Activated CD4-positive, CD25-positive, alpha-beta regulatory T cell treated with anti-CD3 and anti-CD28 coated beads, Interleukin-2, amount 50 U/mL, for 16 hours (primary cell): ENCODE measurements around the gene PROM2.

ENCODE experiments used
- DNase-seq: peaks from one replicate; pipeline ENCODE4 v3.0.0-alpha.2; 2020; ENCODE audit warnings: low read depth, low spot score

The PROM2 gene

GRCh38 chr2:95320986-95321767 lies 46.9 kb downstream of the PROM2 start:
- DNase-seq = no peak

- DNase-seq = no peak
Measured at GRCh38 chr2:95323347-95324155, 49.3 kb downstream of the PROM2 start.

DNA sequence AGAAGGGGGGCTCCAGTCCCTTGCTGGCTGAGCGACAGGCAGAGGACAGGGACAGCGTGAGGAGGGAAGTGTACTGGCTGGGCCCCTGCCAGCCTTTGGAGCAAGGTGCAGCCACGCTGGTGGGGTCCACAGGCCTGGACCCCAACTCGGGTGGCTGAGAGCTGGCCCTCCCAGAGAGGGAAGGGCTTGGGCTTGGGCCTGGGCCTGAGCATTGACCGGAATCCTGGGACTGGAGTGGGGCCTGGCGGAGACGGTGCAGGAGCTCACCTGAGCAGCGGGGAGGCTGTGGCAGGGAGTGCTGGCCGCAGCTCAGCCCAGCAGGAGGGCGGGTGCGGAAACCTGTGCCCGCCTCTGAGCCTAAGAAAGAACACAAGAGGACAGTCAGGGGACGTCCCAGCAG lies 50.8 kb downstream of the PROM2 start:
- DNase-seq = no peak

DNA sequence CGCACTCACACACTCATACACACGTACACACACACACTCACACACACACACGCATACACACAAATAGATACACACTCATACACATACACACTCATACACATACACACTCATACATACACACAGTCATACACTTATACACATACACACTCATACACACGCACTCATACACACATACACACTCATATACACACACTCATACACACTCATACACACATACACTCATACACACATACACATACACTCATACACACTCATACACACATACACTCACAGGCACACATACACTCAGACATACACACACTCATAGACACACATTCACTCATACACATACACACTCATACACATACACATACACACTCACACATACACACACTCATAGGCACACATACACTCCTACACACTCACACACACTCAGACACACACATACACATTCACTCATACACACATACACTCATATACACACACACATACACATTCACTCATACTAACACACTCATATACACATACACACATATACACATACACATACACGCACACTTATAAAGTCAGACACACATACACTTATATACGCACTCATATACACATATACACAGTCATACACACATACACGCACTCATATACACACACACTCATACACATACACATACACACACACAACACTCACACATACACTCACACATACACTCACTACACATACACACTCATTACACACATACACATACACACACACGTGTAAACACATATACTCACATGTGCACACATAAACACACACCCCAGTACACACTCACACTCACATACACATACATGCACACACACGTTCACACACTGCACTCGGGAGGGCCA lies 51.6 kb downstream of the PROM2 start:
- DNase-seq = no peak

DNA sequence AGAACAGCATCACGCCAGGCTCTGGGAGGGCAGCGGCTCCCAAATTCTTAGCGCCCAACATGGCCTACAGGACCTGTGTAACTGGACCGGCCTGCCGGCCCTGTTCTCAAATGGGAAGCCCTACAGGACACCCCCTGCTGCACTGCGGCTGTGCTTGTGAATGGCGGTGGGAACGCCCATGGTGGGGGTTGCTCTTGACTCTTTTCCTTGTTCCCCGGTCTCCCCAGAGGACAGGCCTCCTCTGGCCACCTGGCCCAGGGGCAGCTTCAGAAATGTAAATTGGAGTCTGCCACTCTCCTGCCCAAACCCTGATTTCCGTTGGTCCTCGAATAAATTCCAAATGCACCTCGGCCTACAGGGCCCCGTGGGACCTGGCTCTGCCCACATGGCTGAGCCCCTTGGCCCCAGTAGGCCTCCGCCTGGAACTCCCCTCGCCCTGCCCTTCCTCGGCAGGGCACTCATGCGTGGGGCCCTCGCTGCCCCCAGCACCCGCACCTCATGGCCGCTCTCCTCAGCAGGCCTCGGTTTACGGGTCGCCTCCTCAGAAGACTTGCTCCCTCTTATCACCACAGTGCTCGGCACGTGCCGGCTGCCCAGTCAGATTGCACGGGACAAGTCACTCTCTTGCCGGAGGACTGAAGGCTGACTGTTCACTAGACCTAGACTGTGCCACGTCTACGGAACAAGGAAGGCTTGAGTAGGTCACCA lies 52.3 kb downstream of the PROM2 start:
- DNase-seq = no peak

GRCh38 chr2:95327861-95328260 lies 53.6 kb downstream of the PROM2 start:
- DNase-seq = no peak

- no peak for DNase-seq
Measured at GRCh38 chr2:95328358-95329125, 54.3 kb downstream of the PROM2 start.

GRCh38 chr2:95329401-95329800 lies 55.2 kb downstream of the PROM2 start:
- DNase-seq = no peak

- DNase-seq = no peak
Measured at GRCh38 chr2:95329891-95330793, 55.9 kb downstream of the PROM2 start.

DNA sequence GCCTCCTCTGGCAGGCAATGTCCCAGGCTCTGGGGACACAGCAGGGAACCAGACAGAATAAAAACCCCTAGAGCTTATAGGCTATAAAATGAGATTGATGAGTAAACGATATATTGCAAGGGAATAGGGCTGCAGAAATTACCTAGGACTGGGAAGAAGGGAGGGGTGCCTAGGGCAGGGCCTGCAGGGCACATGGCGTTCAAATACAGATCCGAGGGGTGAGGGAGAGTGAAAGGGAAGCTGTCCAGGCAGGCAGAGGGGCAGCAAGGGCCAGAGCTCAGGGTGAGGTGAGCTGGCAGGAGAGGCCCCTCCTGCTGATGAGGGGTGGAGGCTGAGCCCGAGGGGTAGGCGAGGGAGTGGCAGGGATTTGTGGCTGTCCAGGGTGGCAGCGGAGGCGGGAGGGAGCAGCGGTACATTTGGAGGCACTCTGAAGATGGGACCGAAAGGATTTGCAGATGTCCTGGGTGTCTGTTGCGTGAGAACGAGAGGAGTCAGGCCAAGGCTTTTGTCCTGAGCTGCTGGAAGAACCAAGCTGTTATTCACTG lies 56.6 kb downstream of the PROM2 start:
- DNase-seq = no peak

DNA sequence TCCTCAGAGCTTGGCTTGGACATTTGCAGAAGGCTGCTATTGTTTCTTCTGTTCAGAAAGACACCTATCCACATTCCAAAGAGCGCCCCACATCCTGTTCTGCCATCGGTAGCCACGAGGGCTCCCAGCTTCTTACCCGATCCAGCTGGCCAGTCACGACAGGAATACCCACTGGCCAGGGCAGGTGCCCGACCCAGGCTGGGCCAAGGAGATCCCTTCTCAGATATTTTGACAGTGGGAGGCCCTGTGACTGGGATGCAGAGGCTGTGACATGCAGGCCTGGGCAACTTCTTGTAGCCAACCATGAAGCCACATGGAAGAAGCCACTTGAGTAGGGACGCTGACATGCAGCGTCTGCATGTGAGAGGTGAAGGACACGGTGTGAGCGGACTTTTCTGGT lies 57.4 kb downstream of the PROM2 start:
- DNase-seq = no peak

GRCh38 chr2:95332036-95332435 lies 57.8 kb downstream of the PROM2 start:
- no peak for DNase-seq

DNA sequence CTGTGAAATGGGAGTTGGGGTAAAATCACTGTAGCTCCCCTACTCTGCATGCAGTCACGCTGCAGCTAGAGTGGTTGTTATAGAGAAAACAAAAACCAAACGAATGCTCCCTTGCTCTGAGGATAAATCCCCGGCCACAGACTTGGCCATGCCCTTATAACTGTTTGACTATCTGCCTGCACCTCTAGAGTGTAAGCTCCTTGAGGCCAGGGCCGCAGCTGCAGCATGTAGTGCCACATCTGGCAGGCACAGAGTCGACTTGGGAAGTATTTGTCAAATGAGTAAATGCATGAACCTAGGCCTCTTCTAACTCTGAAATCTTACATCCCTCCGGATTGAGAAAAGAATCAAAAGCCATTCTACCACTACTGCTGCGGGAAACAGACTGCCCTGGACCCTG lies 58.8 kb downstream of the PROM2 start:
- DNase-seq = no peak

- no peak for DNase-seq
Measured at GRCh38 chr2:95333888-95334338, 59.7 kb downstream of the PROM2 start.

- DNase-seq = no peak
Measured at GRCh38 chr2:95334916-95335641, 60.8 kb downstream of the PROM2 start.

DNA sequence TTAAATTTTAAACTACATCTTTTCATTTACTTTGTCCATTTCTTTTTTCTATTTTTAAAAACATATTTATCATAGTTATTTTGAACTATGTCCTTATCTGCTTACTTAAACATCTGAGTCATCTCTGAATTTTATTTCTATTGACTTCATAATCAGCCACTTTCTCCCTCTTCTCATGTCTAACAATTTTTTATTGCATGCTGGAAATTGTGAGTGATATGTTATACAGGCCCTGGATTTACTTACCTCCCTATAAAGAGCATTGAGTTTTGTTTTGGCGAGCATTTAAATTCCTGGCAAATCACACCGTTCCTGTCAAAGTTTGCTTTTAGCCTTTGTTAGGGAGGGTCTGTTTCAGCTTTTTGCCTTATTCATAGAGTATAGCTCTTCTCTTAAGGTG lies 62.2 kb downstream of the PROM2 start:
- no peak for DNase-seq

DNA sequence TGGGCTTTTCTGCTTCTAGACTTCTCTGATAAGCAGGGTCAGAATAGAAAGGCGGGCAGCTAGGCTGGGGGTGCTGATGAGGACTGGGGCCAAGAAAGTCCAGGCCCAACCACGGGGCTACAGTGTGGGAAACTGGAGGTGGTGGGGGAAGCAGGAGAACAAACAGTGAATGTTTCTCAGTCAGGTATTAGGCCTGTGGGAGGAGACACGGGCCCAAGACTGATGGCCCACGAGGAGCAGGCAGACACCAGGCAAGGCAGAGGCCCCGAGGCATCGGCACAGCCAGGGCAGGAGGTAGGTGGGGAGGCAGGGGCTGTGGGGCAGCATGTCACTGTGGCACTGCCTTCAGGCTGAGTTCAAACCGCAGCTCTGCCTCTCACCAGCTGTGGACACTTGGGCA lies 63.6 kb downstream of the PROM2 start:
- DNase-seq = no peak
